Trophoblast cell (in vitro differentiated cells and primary cell): ENCODE results near the gene KRT3.

ENCODE experiments used
- DNase-seq, 2 donors: peaks; one replicate each; pipeline ENCODE4 v3.0.0-alpha.2; 2016
- H2AFZ ChIP-seq: 2 replicates; pipeline ENCODE4 v1.6.1; 2013; ENCODE audit warnings: low read length, moderate library complexity, mild to moderate bottlenecking; ENCODE audit not compliant: insufficient read depth, poor library complexity
- H2AK5ac ChIP-seq: 2 replicates; pipeline ENCODE4 v1.6.1; 2013; ENCODE audit warnings: mild to moderate bottlenecking, low read length
- H2BK120ac ChIP-seq: 2 replicates; pipeline ENCODE4 v1.6.1; 2013; ENCODE audit warnings: low read length, mild to moderate bottlenecking, moderate library complexity; ENCODE audit not compliant: insufficient read depth, poor library complexity
- H2BK12ac ChIP-seq: 2 replicates; pipeline ENCODE4 v1.6.1; 2013; ENCODE audit warnings: mild to moderate bottlenecking, low read length, moderate library complexity
- H2BK5ac ChIP-seq: 2 replicates; pipeline ENCODE4 v1.6.1; 2013; ENCODE audit warnings: low read length, low read depth, moderate library complexity, mild to moderate bottlenecking; ENCODE audit not compliant: poor library complexity
- H3K14ac ChIP-seq: 2 replicates; pipeline ENCODE4 v1.6.1; 2013; ENCODE audit warnings: mild to moderate bottlenecking, low read length
- H3K18ac ChIP-seq: 2 replicates; pipeline ENCODE4 v1.6.1; 2013; ENCODE audit warnings: mild to moderate bottlenecking, low read length
- H3K23ac ChIP-seq: 2 replicates; pipeline ENCODE4 v1.6.1; 2013; ENCODE audit warnings: low read length
- H3K27ac ChIP-seq: 2 replicates; pipeline ENCODE4 v1.5.1; 2013; ENCODE audit warnings: low read depth, mild to moderate bottlenecking, inconsistent platforms, low read length, moderate library complexity
- H3K27me3 ChIP-seq: 2 replicates; pipeline ENCODE4 v1.6.1; 2013; ENCODE audit warnings: inconsistent platforms, mild to moderate bottlenecking, low read length, moderate library complexity; ENCODE audit not compliant: insufficient read depth
- H3K36me3 ChIP-seq, 2 experiments: 1 replicate in 1 of 2; 2 replicates in 1 of 2; pipeline ENCODE4 v1.6.1; 2013; ENCODE audit warnings: low read length in 2 of 2, mild to moderate bottlenecking in 2 of 2, moderate library complexity in 1 of 2; ENCODE audit not compliant: insufficient read depth in 2 of 2, control insufficient read depth in 1 of 2
- H3K4ac ChIP-seq: 2 replicates; pipeline ENCODE4 v1.6.1; 2013; ENCODE audit warnings: low read depth, mild to moderate bottlenecking, low read length, moderate library complexity
- H3K4me1 ChIP-seq, 2 experiments: 1 replicate in 1 of 2; 2 replicates in 1 of 2; pipeline ENCODE4 v1.6.1; 2013; ENCODE audit warnings: low read length in 2 of 2, mild to moderate bottlenecking in 2 of 2, moderate library complexity in 1 of 2; ENCODE audit not compliant: insufficient read depth in 2 of 2, control insufficient read depth in 1 of 2
- H3K4me2 ChIP-seq: 2 replicates; pipeline ENCODE4 v1.6.1; 2013; ENCODE audit warnings: inconsistent platforms, mild to moderate bottlenecking, low read length, moderate library complexity
- H3K4me3 ChIP-seq: 2 replicates; pipeline ENCODE4 v1.5.1; 2013; ENCODE audit warnings: mild to moderate bottlenecking, low read depth, low read length, inconsistent platforms
- H3K79me1 ChIP-seq: one replicate; pipeline ENCODE4 v1.6.1; 2013; ENCODE audit warnings: low read length
- H3K79me2 ChIP-seq: 2 replicates; pipeline ENCODE4 v1.6.1; 2013; ENCODE audit warnings: low read length, mild to moderate bottlenecking; ENCODE audit not compliant: control insufficient read depth, insufficient read depth, poor library complexity
- H3K9ac ChIP-seq: 2 replicates; pipeline ENCODE4 v1.6.1; 2013; ENCODE audit warnings: mild to moderate bottlenecking, low read length
- H3K9me3 ChIP-seq: 2 replicates; pipeline ENCODE4 v1.6.1; 2013; ENCODE audit warnings: low read depth, mild to moderate bottlenecking, control low read depth, inconsistent platforms, low read length; ENCODE audit not compliant: insufficient read depth
- H4K12ac ChIP-seq: 2 replicates; pipeline ENCODE4 v1.6.1; 2013; ENCODE audit warnings: low read depth, mild to moderate bottlenecking, low read length, moderate library complexity
- H4K8ac ChIP-seq: 2 replicates; pipeline ENCODE4 v1.6.1; 2013; ENCODE audit warnings: low read depth, mild to moderate bottlenecking, low read length, moderate library complexity
- H4K91ac ChIP-seq: one replicate; pipeline ENCODE4 v1.6.1; 2013; ENCODE audit warnings: low read depth, mild to moderate bottlenecking, low read length, moderate library complexity
- WGBS: extraction: QIAGEN DNeasy Blood & Tissue Kit; methylation state at CpG from one replicate; pipeline ENCODE4 v1.1.7; 2013; ENCODE audit warnings: missing lambda C conversion rate; ENCODE audit not compliant: insufficient read length, insufficient coverage; ENCODE audit errors: extremely low coverage; 5-methylcytosine and 5-hydroxymethylcytosine counted together

KRT3 gene

DNA sequence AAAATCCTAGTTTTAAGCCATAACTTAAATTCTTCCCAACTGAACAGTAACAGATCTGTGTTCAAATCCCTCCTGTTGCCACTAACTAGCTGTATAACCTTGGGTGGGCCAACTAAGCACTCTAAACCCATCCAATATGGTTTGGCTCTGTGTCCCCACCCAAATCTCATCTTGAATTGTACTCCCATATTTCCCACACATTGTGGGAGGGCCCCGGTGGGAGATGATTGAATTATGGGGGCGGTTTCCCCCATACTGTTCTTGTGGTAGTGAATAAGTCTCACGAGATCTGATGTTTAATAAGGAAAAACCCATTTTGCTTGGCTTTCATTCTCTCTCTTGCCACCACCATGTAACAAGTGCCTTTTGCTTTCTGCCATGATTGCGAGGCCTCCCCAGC, 19.2 kb upstream of the KRT3 start:
- no peak overlapping the region for H3K9ac ChIP-seq
- H4K12ac ChIP-seq, result no peak overlapping the region
- H3K18ac ChIP-seq, result no peak overlapping the region
- H3K36me3 ChIP-seq, result no peaks in the 10 kb centered on the region
- no peak overlapping the region for H4K8ac ChIP-seq
- H3K4me3 ChIP-seq, result no peak overlapping the region
- no CpG with 5 or more reads among the region's 4 CpGs for WGBS
- H2BK120ac ChIP-seq, result no peak overlapping the region
- no peak overlapping the region for H2AK5ac ChIP-seq
- no peak overlapping the region for H3K27ac ChIP-seq
- H4K91ac ChIP-seq, result no peak overlapping the region
- no peak overlapping the region for H3K4ac ChIP-seq
- no peak overlapping the region for H2AFZ ChIP-seq
- no peaks in the 10 kb centered on the region for H3K4me1 ChIP-seq
- H3K4me2 ChIP-seq, result no peak overlapping the region
- H3K79me2 ChIP-seq, result no peaks in the 10 kb centered on the region
- no peaks in the 10 kb centered on the region for H3K79me1 ChIP-seq
- no peak overlapping the region for H3K14ac ChIP-seq
- no peak overlapping the region for H2BK12ac ChIP-seq
- H2BK5ac ChIP-seq, result no peak overlapping the region
- H3K27me3 ChIP-seq, result no peaks in the 10 kb centered on the region
- H3K9me3 ChIP-seq, result peaks cover 2% of the 10 kb centered on the region
- H3K23ac ChIP-seq, result no peak overlapping the region
- no peak for DNase-seq

DNA sequence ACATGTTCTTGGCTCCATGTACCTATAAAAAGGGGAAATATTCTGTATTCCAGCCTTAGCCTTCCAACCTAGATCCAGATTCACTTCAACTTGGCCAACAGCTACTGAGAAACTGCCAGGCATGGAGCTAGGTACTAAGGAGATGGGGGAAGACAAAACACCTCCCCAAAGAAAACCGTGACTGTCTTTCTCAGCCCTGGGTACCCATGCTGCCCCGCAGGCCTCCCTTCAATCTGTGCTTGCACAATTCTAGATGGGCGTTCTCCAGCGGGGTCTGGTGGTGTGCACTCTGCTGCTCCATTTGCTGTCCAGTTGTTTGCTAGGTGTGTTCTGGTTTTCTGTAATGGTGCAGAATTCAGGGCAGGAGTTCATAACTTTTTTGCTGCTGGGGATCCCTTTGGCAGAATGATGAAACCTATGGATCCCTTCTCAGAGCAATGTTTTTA, 18.8 kb upstream of the KRT3 start:
- Histone ChIP-seq H2BK120ac (no peak overlapping the region), H4K12ac (no peak overlapping the region), H2BK12ac (no peak overlapping the region), H2BK5ac (no peak overlapping the region), H3K4me1 (no peaks in the 10 kb centered on the region), H3K9ac (no peak overlapping the region), H3K27me3 (no peaks in the 10 kb centered on the region), H3K27ac (no peak overlapping the region), H3K14ac (no peak overlapping the region), H3K23ac (no peak overlapping the region), H3K79me1 (no peaks in the 10 kb centered on the region), H3K79me2 (no peaks in the 10 kb centered on the region), H3K18ac (no peak overlapping the region), H3K36me3 (no peaks in the 10 kb centered on the region), H3K4ac (no peak overlapping the region), H3K4me2 (no peak overlapping the region), H4K8ac (no peak overlapping the region), H2AFZ (no peak overlapping the region), H3K9me3 (peaks cover 2% of the 10 kb centered on the region), H3K4me3 (no peak overlapping the region), H4K91ac (no peak overlapping the region), H2AK5ac (no peak overlapping the region)
- WGBS, result no CpG with 5 or more reads among the region's 4 CpGs
- DNase-seq, result no peak

DNA sequence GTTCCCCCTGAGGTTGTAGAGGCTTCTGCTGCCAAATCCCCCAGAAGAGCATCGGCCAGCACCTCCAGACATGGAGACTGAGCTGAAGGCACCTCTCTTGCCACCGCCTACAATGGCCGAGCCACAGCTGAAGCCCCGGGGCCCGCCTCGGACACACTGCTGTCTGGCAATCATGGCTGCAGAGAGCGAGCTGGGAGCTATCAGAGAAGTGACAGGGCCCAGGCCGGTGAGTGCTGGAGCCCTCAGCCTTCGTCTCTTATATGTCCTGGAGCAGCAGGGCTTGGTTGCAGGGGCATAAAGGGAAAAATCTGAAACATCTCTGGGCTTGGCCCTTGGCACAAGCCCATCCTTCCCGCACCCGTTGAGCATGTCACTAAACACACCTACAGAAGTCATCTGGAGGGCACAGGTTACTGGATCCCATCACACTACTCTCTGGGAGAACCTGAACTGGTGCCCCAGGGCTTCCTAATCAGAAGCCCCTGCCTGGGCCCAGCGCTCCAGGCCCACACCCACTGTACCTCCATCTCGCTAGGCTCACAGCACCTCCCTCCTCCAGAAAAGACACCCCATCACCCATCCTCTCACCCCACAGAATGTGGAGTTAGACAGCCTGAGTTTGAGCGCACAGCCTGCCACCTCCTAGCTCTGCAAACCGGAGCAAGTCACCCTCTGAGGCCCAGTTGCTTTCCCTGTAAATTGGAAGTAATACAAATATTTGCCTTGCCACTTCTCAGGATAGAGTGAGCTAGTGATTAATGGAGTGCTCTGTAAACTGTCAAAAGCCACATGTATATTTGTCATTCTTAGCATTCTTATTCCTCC, 18.2 kb upstream of the KRT3 start, which contains the start of gene KRT4:
Gene KRT4 (minus strand): TSS at position 232 of the 825 bp plus-strand sequence. CDS start 58 bp downstream, at position 174.
- no peaks in the 10 kb centered on the region for H3K79me2 ChIP-seq
- H2AK5ac ChIP-seq, result no peak within 1 kb of the TSS

DNA sequence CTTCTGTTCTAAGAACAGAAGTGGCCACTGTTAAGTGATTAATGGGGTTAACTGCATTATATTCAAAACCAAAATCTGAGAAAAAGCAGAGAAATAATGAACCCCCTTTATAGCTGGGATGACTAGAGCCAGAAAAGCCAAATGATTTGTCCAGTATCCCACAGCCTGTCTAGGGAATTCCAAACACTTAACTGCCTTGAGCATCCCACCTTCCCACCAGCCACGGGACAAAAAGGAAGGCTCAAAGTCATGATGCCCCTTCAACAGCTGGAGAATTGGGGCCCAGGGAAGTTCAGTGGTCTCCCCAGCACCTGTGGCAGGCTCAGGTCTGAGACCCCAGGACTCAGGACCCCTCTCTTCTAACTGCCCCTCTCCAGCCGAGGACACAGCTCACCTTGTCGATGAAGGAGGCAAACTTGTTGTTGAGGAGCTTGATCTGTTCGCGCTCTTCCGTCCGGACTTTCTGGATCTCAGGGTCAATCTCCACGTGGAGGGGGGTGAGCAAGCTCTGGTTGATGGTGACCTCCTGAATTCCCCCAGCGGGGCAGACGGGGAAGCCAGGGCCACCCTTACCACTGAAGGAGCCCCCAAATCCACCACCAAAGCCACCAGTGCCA, 17.4 kb upstream of the KRT3 start:
- Histone ChIP-seq H3K79me2 (no peaks in the 10 kb centered on the region), H4K12ac (no peak overlapping the region), H3K14ac (no peak overlapping the region), H3K4me1 (no peaks in the 10 kb centered on the region), H2BK12ac (no peak overlapping the region), H2AK5ac (no peak overlapping the region), H4K8ac (no peak overlapping the region), H3K79me1 (no peaks in the 10 kb centered on the region), H3K4me2 (no peak overlapping the region), H3K23ac (no peak overlapping the region), H2AFZ (no peak overlapping the region), H2BK120ac (no peak overlapping the region), H3K27ac (no peak overlapping the region), H3K4ac (no peak overlapping the region), H3K27me3 (no peaks in the 10 kb centered on the region), H3K9ac (no peak overlapping the region), H4K91ac (no peak overlapping the region), H3K36me3 (no peaks in the 10 kb centered on the region), H2BK5ac (no peak overlapping the region), H3K9me3 (peaks cover 2% of the 10 kb centered on the region), H3K18ac (no peak overlapping the region), H3K4me3 (no peak overlapping the region)
- DNase-seq, result no peak
- no CpG with 5 or more reads among the region's 10 CpGs for WGBS

More for the DNA sequence above, 18.2 kb upstream of the KRT3 start, which contains the start of gene KRT4:
- H2BK5ac ChIP-seq, result no peak within 1 kb of the TSS
- H4K12ac ChIP-seq, result no peak within 1 kb of the TSS
- H3K4me1 ChIP-seq, result no peaks in the 10 kb centered on the region
- no peak within 1 kb of the TSS for H3K14ac ChIP-seq
- H4K8ac ChIP-seq, result no peak within 1 kb of the TSS
- no peak within 1 kb of the TSS for H3K23ac ChIP-seq
- no peaks in the 10 kb centered on the region for H3K79me1 ChIP-seq
- H3K4me2 ChIP-seq, result no peak within 1 kb of the TSS
- no peak within 1 kb of the TSS for H4K91ac ChIP-seq
- no peak within 1 kb of the TSS for H2AFZ ChIP-seq
- H3K36me3 ChIP-seq, result no peaks in the 10 kb centered on the region
- H3K4me3 ChIP-seq, result no peak within 1 kb of the TSS
- H2BK120ac ChIP-seq, result no peak within 1 kb of the TSS
- H3K9ac ChIP-seq, result no peak within 1 kb of the TSS
- H2BK12ac ChIP-seq, result no peak within 1 kb of the TSS
- peaks cover 2% of the 10 kb centered on the region for H3K9me3 ChIP-seq
- no peak within 1 kb of the TSS for H3K4ac ChIP-seq
- H3K18ac ChIP-seq, result no peak within 1 kb of the TSS
- DNase-seq, result no peak
- H3K27ac ChIP-seq, result no peak within 1 kb of the TSS
- H3K27me3 ChIP-seq, result no peaks in the 10 kb centered on the region
- WGBS, result no CpG with 5 or more reads among the region's 15 CpGs
